Measurements from ENCODE around the gene CASZ1. TPM values are rescaled to one million over a fixed set of nuclear protein-coding genes. Genes with fewer than 3 reads are reported as not detected.

The CASZ1 gene
- total and polyA plus RNA-seq, 2 donors from 2014 or later, result 10.1 to 33.0 TPM

GRCh38 chr1:10622910-10623685 lies 173.3 kb downstream of the CASZ1 start:
- peaks cover 0 to 7% (median 0%) of the 10 kb centered on the region in 3 donors for H3K36me3 ChIP-seq (ENCODE audit: control insufficient read depth in 2 of 3, insufficient read depth in 3 of 3, low read length in 3 of 3)
- H3K9ac ChIP-seq (ENCODE audit: low read length in 3 of 3), result no peak overlapping the region
- H3K4me1 ChIP-seq (ENCODE audit: control insufficient read depth in 2 of 3, insufficient read depth in 2 of 3, low read depth in 1 of 3, low read length in 3 of 3), result peaks cover 0 to 5% (median 5%) of the 10 kb centered on the region in 3 donors
- H3K27ac ChIP-seq (ENCODE audit: low read depth in 2 of 2, low read length in 2 of 2), result no peak overlapping the region
- DNase-seq (peak in 1 of 5 donors; percentile 45), FAIRE-seq (no peak)
- H3K27me3 ChIP-seq (ENCODE audit: control insufficient read depth, insufficient read depth, low read length), result no peaks in the 10 kb centered on the region
- no peak overlapping the region for H3K4me3 ChIP-seq (ENCODE audit: low read length in 3 of 3)
- intact Hi-C loops (cut with DNase I), result no loop called here
- TF ChIP-seq CTCF (IDR thresholded peaks at IDR 0.05; ENCODE audit: borderline replicate concordance, extremely low read depth, insufficient read depth), result no peak
- no peaks in the 10 kb centered on the region for H3K9me3 ChIP-seq (ENCODE audit: control insufficient read depth in 2 of 3, insufficient read depth in 1 of 3, low read length in 3 of 3)

GRCh38 chr1:10621906-10622305 lies 174.5 kb downstream of the CASZ1 start:
- no peak for TF ChIP-seq CTCF (IDR thresholded peaks at IDR 0.05; ENCODE audit: borderline replicate concordance, extremely low read depth, insufficient read depth)
- Histone ChIP-seq H3K4me1 (ENCODE audit: control insufficient read depth in 2 of 3, insufficient read depth in 2 of 3, low read depth in 1 of 3, low read length in 3 of 3) (peaks cover 0 to 5% (median 4%) of the 10 kb centered on the region in 3 donors), H3K27ac (ENCODE audit: low read depth in 2 of 2, low read length in 2 of 2) (no peak overlapping the region), H3K9me3 (ENCODE audit: control insufficient read depth in 2 of 3, insufficient read depth in 1 of 3, low read length in 3 of 3) (no peaks in the 10 kb centered on the region), H3K36me3 (ENCODE audit: control insufficient read depth in 2 of 3, insufficient read depth in 3 of 3, low read length in 3 of 3) (peaks cover 0 to 7% (median 0%) of the 10 kb centered on the region in 3 donors), H3K9ac (ENCODE audit: low read length in 3 of 3) (no peak overlapping the region), H3K4me3 (ENCODE audit: low read length in 3 of 3) (no peak overlapping the region), H3K27me3 (ENCODE audit: control insufficient read depth, insufficient read depth, low read length) (no peaks in the 10 kb centered on the region)
- DNase-seq, result peak in 1 of 5 donors; percentile 31
- intact Hi-C loops (cut with DNase I), result no loop called here
- no peak for FAIRE-seq

- no peak overlapping the region for H3K27ac ChIP-seq (ENCODE audit: low read depth in 2 of 2, low read length in 2 of 2)
- DNase-seq, result no peak
Measured at GRCh38 chr1:10620776-10621175, 175.7 kb downstream of the CASZ1 start.

More at GRCh38 chr1:10620776-10621175, 175.7 kb downstream of the CASZ1 start:
- Histone ChIP-seq H3K9ac (ENCODE audit: low read length in 3 of 3) (no peak overlapping the region), H3K36me3 (ENCODE audit: control insufficient read depth in 2 of 3, insufficient read depth in 3 of 3, low read length in 3 of 3) (peaks cover 0 to 7% (median 0%) of the 10 kb centered on the region in 3 donors), H3K4me1 (ENCODE audit: control insufficient read depth in 2 of 3, insufficient read depth in 2 of 3, low read depth in 1 of 3, low read length in 3 of 3) (peaks cover 0 to 5% (median 4%) of the 10 kb centered on the region in 3 donors), H3K27me3 (ENCODE audit: control insufficient read depth, insufficient read depth, low read length) (no peaks in the 10 kb centered on the region), H3K9me3 (ENCODE audit: control insufficient read depth in 2 of 3, insufficient read depth in 1 of 3, low read length in 3 of 3) (no peaks in the 10 kb centered on the region), H3K4me3 (ENCODE audit: low read length in 3 of 3) (no peak overlapping the region)
- TF ChIP-seq CTCF (IDR thresholded peaks at IDR 0.05; ENCODE audit: borderline replicate concordance, extremely low read depth, insufficient read depth), result no peak
- intact Hi-C loops (cut with DNase I), result no loop called here
- FAIRE-seq, result no peak
